GOT3 (cell line): ENCODE measurements around the gene BAIAP2L2.
"Not testable (repeated sequence)": the region's sequence is repeated elsewhere in the genome, so short reads cannot be mapped to it uniquely, and the experiment has no call there.

ENCODE experiments used
- DNase-seq: peaks from one replicate; lab custom pipeline; 2025; ENCODE audit warnings: mixed read lengths; lab: John Stamatoyannopoulos, UW

The BAIAP2L2 gene

GRCh38 chr22:38081636-38081940 is 28.9 kb downstream of the BAIAP2L2 start:
- DNase-seq: no peak

DNA sequence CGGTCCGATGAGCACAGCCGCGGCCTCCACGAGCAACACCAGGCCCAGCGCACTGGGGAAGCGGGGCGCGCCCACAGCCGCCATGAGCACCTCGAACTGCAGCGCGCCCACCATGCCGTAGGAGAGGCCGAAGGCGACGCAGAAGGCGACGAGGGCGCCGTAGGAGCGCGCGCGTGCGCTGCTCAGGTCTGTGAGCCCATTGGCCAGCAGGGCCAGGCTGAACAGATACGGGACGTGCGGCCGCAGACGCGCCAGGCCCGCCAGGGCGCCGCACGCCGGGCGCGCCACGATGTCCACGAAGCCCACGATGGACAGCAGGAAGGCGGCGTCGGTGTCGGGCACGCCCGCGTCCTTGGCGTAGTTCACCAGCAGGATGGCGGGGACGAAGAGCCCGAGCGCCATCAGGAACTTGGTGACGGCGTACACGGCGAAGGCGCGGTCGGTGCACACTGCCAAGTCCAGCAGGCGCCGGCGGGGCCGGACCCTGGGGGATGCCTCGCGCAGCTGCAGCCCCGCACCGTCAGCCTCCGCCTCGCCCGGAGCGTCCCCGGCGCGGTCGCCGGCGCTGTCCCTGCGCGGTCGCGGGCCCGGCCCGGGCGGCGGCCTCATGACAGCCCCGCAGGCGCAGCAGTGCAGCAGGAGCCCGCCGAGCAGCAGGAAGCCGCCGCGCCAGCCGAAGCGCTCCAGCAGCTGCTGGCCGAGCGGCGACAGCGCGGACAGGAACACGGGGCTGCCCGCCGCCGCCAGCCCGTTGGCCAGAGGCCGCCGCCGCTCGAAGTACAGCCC is 29.4 kb downstream of the BAIAP2L2 start:
- no peak for DNase-seq

DNA sequence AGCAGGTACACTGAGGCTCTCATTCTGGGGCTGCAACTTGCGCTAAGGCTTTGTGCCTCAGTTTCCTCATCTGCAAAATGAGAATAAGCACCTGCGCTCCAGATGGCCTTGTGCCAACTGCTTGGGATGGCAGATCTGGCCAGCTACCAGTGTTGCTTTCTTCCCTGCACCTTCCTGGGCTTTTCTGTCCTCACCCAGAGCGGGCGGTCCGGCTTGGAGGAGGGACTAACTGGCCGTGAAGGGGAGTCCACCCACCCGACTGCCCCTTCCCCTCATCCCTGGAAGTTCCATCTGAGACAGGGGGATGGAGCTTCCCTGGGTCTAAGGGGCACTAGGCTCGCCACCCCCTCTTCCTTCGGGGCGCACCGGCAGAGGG is 30.0 kb downstream of the BAIAP2L2 start:
- no peak for DNase-seq

- DNase-seq: no peak
Measured at GRCh38 chr22:38079804-38080203, 30.7 kb downstream of the BAIAP2L2 start.

GRCh38 chr22:38079208-38079607 is 31.3 kb downstream of the BAIAP2L2 start:
- not testable (repeated sequence) for DNase-seq

- DNase-seq: no peak
Measured at GRCh38 chr22:38078046-38078840, 32.2 kb downstream of the BAIAP2L2 start.

GRCh38 chr22:38077595-38077994 is 32.9 kb downstream of the BAIAP2L2 start:
- no peak for DNase-seq

DNA sequence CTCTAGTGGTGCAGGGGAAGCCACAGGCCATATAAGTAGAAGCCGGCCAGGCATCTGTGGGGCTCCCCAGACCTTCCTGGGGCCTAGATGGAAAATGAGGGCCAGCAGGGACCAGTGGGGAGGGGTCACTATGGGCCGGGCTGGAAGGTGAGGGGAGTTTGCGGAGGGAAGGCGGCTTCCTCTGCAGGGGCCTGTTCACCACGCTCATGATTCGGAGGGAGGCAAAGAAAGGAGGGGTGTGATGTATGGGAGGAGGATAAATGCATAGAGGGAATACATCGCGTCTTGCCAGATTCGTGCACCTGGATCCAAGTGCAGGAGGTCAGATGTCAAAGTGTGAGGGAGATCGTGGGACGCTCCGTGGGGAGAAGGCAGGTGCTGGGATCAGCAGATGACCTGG is 33.4 kb downstream of the BAIAP2L2 start:
- DNase-seq: no peak

GRCh38 chr22:38075961-38076360 is 34.5 kb downstream of the BAIAP2L2 start:
- DNase-seq: no peak

GRCh38 chr22:38075105-38075825 is 35.2 kb downstream of the BAIAP2L2 start:
- no peak for DNase-seq

- DNase-seq: no peak
Measured at GRCh38 chr22:38074181-38075104, 36.0 kb downstream of the BAIAP2L2 start.

DNA sequence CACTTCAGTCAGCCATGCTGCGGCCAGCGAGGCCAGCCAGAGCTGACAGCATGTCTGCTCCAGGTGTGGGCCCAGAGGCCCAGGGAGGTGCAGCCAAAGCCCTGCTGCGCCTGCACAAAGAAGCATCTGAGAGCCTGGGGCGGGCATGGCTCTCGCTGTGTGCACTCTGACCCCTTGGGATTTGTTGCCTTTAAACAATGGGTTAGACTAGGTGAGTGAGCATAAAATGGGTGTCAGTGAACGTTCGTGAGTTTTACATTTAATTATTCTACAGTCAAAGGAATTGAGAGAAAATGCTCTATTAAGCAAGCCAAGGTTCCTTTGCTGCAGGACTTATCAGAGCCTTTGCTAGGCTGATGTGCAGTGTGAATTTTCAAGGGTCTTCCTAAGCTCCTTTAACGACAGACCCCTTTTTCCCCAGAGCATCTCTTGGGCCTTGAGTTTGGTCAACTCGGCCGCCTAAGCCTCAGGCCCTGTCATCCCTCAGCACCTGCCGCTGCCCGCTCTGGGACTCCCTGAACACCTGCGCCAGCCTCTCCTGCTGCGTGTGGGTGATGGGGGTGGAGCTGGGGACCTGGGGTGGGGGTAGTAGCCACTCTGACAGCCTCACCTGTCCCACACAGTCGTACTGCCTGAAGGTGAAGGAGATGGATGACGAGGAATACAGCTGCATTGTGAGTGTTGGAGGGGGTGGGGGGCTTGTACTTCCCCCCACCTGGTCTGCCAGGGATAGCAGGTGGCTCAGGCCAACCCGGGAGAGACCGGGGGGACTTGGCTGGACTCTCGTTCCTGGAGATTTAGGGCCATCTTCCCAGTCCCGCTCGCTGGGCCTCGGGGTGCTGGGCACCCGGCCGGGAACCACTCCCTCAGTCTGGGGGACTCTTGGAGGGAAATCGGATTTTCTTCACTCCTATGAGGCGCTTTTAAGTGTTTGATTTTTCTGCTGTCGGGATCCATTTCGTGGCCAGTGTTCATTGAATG is 37.0 kb downstream of the BAIAP2L2 start:
- no peak for DNase-seq

DNA sequence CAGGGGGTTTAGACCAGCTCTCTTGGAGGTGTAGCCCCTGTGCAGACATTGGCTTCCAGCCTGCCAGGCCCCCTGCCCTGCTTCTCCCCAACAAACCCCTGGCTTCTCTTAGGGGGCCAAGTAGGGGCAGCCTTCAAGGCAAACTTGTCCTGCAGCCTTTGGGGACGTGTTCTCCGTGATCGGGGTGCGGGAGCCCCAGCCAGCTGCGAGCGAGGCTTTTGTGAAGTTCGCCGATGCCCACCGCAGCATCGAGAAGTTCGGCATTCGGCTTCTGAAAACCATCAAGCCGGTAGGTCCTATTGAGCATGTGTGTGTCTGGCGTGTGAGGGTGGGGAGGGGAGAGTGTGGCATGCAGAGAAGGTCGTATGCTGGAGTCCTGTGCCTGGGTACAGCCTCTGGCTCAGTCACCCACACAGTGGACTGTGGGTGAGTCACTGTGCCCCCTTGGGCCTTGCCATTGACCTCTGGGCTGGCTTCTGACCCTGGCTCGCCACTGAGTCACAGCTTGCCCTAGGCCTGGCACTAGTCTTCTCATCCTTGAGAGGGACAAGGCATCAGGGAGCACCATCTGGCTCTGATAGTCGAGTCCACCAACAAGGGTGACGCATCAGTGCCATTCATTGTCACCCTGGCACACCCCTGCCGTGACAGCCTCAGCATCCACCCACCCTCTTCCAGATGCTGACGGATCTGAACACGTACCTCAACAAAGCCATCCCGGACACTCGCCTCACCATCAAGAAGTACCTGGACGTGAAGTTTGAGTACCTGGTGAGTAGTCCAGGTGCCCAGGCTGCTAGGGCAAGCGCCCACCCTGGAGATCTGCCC is 37.9 kb downstream of the BAIAP2L2 start:
- DNase-seq: no peak

DNA sequence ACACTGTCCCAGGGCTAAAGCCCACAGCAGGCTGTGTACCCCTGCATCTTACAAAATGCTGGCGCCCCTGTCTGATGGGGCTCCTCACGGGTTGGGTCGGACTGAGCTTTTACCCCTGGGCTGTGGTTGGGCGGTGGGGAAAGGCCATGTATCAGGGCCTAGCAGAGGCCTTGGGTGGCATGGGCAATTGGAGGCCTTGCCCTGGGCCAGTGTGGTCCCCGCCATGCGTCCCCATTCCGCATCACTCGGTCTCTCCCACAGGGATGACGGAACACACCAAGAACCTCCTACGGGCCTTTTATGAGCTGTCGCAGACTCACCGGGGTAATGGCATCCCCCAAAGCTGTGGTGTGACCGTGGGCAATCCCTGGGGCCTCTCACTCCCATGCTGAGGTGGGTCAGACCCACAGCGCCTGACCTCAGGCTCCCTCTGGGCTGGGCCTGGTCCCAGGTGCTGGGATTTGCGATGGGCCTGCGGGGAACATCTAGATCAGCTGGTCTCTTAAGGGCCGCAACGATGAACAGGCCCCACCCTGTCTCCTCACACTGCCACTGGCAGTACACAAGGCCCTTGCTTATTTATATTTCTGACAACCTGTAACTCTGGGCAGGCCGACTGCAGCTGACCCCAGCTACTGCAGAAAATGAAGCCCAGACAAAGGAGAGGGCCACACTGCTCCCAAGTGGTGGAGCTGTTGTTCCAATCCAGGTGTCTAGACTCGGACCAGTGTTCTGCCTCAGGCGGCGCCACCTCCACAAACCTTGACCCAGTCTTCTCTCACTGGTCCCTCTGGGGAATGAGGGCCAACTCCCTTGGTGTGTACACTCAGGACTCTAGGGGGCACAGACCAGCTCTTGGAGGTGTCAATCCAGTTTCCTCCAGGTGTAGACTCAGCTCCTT is 38.8 kb downstream of the BAIAP2L2 start:
- no peak for DNase-seq

DNA sequence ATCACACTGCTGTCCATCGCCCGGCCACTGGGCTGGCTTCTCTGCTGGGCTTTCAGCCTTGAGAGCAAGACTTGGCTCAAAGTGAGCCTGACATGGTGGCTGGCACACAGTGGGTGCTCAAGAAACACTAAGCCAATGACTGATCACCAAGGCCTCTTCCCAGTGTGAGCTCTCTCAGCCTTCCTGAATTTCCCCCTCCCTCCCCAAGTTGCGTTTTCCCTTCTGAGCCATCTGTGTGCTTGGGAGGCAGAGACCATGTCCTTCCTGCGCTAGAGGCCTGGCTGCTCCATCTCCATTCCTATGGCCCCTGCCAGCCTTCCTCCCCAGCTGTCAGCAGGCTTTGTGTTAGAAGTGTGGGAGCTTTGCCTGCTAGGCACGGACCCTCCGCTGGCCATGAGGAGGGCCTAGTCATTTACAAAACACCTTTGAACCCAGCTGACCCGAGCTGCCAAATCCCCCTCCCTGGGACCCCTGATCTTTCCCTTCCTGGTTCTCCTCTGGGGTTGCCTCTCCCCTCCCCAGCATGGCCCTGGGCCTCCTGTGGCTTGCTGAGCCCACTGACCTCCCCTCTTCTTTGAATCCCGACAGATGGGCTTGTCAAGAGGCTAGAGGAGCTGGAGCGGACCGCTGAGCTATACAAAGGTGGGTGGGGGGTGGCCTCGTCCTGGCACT is 40.1 kb downstream of the BAIAP2L2 start:
- DNase-seq: no peak

DNA sequence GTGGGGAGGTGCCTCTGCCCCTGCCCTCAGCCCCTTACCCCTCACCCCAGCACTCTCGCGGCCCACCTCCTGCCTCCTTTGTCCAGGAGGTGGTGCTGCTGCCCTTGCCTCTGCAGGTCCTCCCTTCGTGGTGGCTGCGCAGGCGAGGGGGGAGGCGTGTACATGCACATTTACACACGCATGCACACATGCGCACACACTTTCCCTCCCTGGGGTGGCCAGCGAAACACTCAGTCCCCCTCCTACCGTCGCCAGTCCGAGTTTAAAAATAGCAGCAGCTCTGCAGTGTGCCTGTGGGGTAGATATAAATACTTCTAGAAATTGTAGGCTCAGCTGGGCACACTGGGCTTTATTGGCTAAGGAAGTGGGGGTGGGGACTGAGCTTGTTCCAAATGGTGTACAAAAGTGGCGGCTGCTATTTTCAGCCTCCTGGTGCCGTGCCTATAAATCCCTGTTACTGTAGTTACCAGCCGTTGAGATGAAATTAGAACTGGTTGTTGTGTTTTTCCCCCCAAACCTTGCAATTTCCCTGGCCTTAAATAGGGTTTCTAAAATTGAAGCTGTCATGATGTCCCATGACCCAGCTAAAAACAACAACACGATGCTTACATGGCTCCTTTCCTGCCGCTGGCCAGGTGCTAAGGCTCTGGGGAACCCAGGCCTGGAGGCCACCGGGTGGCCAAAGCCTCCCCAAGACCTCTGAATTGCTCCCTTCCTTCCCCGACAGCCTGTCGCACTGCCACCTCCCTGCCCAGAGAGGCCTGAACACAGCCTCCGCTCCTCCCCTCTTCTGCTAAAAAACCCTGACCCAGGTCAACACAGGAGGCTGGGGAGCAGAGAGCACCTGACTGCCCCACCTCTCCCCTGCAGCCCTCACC is 40.9 kb downstream of the BAIAP2L2 start:
- no peak for DNase-seq
